Stomach (tissue), 4 donors: ENCODE measurements around the gene DCDC1.

Experiments used
- POLR2A ChIP-seq, 4 donors: fragments of 450-650 bp; IDR thresholded peaks; one replicate each; pipeline ENCODE4 v1.6.1; 2016; ENCODE audit warnings: antibody characterized with exemption in 4 of 4, control low read depth in 2 of 4, mild to moderate bottlenecking in 1 of 4, moderate library complexity in 1 of 4
- TF ChIP-seq, protein P1 (sequence below), 7 experiments: fragments of 450-650 bp in 4 of 7; fragments of 200-600 bp in 3 of 7; sonication (generic) in 3 of 7; IDR thresholded peaks; one replicate each; pipeline ENCODE4 v1.5.1; 2016 to 2019; ENCODE audit warnings: antibody characterized with exemption in 7 of 7, control low read depth in 2 of 7, mild to moderate bottlenecking in 1 of 7

DNA sequence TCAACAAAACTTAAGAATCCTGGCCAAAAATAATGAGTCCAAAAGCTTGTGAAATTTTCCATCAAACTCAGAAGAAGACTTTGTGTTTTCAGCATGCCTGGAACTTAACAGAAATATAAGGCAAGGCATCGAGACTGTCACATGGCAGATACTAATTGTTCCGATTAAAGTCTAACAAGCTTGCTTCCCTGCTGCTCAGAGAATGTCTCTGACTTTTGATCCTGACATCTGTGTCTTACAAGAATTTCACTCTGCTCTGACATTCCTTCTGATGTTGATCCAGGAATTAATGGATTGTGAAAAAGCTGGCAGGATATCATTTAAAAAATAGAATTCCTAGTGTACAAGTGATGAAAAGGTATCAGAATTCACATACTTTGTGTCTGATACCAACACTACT, 170.2 kb downstream of the DCDC1 start:
- TF ChIP-seq, protein P1, sequence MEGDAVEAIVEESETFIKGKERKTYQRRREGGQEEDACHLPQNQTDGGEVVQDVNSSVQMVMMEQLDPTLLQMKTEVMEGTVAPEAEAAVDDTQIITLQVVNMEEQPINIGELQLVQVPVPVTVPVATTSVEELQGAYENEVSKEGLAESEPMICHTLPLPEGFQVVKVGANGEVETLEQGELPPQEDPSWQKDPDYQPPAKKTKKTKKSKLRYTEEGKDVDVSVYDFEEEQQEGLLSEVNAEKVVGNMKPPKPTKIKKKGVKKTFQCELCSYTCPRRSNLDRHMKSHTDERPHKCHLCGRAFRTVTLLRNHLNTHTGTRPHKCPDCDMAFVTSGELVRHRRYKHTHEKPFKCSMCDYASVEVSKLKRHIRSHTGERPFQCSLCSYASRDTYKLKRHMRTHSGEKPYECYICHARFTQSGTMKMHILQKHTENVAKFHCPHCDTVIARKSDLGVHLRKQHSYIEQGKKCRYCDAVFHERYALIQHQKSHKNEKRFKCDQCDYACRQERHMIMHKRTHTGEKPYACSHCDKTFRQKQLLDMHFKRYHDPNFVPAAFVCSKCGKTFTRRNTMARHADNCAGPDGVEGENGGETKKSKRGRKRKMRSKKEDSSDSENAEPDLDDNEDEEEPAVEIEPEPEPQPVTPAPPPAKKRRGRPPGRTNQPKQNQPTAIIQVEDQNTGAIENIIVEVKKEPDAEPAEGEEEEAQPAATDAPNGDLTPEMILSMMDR (IDR thresholded peaks at IDR 0.05), result no peak
- no peak for TF ChIP-seq POLR2A (IDR thresholded peaks at IDR 0.05)
